IPS-15b (cell line): ENCODE measurements around the gene FBXO24.

Experiments
- H3K27me3 ChIP-seq: one replicate; pipeline ENCODE4 v1.6.1; 2013; ENCODE audit warnings: low read length; ENCODE audit not compliant: control insufficient read depth, insufficient read depth
- H3K36me3 ChIP-seq: one replicate; pipeline ENCODE4 v1.6.1; 2013; ENCODE audit warnings: low read length; ENCODE audit not compliant: control insufficient read depth, insufficient read depth
- H3K4me1 ChIP-seq: one replicate; pipeline ENCODE4 v1.6.1; 2013; ENCODE audit warnings: mild to moderate bottlenecking, low read length; ENCODE audit not compliant: control insufficient read depth, insufficient read depth
- H3K4me3 ChIP-seq: one replicate; pipeline ENCODE4 v1.5.1; 2013; ENCODE audit warnings: low read depth, low read length
- H3K9ac ChIP-seq: one replicate; pipeline ENCODE4 v1.6.1; 2013; ENCODE audit warnings: low read depth, mild to moderate bottlenecking, low read length
- H3K9me3 ChIP-seq: one replicate; pipeline ENCODE4 v1.6.1; 2013; ENCODE audit warnings: mild to moderate bottlenecking, low read length; ENCODE audit not compliant: control insufficient read depth, insufficient read depth

The FBXO24 gene

DNA sequence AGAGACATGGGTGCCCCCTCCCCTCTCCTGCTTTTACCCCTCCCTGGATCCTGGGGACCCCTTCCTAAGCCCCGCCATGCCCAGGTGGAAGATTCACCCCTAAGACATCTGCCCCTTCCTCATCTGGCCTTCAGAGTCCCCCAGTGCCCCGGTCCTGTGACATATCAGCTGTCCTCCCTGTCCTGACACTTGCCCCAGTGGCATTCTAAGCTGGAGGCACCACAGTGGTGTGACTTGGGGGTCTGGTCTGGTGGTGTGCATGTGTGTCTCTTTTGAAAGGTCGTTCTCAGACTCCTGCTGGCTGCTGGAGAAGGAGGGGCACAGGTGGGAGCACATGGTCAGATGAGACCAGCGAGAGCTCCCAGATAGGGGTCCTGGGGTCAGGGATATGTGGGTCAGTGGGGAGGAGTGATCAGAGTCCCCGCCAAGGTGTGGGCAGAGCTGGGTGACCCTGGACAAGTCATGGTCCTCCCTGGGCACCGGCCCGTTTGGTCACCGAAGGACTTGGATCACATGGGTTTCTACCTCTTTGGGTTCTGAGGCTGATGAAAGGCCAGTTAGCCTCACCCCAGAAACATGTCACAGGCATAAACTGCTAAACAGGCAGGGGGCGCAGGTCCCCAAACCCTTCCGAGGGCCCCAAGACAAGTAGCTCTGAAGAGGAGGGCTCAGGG lies 55.9 kb downstream of the FBXO24 start:
- peaks cover 2% of the 10 kb centered on the region for H3K4me1 ChIP-seq
- no peaks in the 10 kb centered on the region for H3K9me3 ChIP-seq
- H3K9ac ChIP-seq: no peak overlapping the region
- peaks cover 2% of the 10 kb centered on the region for H3K36me3 ChIP-seq
- no peaks in the 10 kb centered on the region for H3K27me3 ChIP-seq
- H3K4me3 ChIP-seq: peak overlapping the region; percentile 32

DNA sequence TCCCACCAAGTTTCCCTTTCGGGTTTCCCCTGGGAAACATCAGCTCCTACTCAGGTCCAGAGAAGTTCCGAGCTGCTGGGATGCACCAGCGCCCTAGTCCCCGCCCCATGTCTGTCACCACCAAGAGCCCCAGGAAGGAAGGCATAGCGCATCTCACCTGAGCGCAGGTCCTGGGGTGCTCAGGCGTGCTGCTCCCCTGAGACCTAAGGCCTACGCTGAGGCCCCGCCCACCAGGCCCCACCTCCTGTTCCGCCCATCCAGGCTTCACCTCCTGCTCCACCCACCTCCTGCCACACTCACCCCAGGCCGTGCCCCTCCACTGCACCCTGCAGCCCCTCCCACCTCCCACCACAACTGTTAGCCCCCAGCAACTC lies 56.4 kb downstream of the FBXO24 start:
- H3K27me3 ChIP-seq: no peaks in the 10 kb centered on the region
- H3K4me3 ChIP-seq: peak overlapping the region; percentile 32

DNA sequence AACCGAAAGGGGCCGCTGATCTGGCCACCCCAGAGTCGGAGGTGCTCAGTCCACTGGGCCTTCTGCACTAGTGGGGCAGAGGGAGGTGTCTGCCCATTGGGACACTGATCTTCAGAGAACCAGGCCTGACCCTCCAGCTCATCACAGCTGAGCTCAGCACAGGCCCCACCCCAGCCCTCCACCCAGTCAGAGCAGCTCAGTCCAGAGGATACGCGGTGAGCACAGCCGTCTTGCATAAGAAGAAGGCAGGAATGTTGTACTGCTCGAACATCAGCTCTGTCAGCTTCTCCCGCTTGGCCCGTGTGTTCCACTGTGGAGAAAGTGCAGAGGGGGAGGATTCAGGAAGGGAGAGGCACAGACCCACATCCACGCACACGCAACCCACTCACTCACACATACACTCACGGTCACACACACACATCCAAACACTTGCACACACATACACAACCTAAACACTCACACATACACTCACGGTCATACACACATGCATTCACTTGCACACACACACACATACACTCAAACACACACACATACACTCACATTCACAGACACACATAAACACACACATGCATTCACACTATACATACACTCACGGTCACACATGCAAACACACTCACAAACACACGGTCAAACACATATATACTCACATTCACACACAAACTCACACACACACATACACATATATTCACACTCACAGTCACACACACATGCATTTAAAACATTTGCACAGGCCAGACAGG lies 63.9 kb downstream of the FBXO24 start:
- Histone ChIP-seq H3K9me3 (no peaks in the 10 kb centered on the region), H3K27me3 (peaks cover 9% of the 10 kb centered on the region), H3K4me3 (no peak overlapping the region), H3K4me1 (peaks cover 4% of the 10 kb centered on the region), H3K9ac (no peak overlapping the region), H3K36me3 (no peaks in the 10 kb centered on the region)

More for the DNA sequence above, 56.4 kb downstream of the FBXO24 start:
- Histone ChIP-seq H3K9ac (no peak overlapping the region), H3K36me3 (peaks cover 2% of the 10 kb centered on the region), H3K4me1 (peaks cover 4% of the 10 kb centered on the region), H3K9me3 (no peaks in the 10 kb centered on the region)
